ENCODE data around the gene COL18A1. TPM values are rescaled to one million over a fixed set of nuclear protein-coding genes. Genes with fewer than 3 reads are reported as not detected.

Gene COL18A1
- total RNA-seq, 4 donors from 2014 or later: 97.7 to 173 (median 110) TPM

- no peaks in the 10 kb centered on the region for H3K36me3 ChIP-seq
- peaks cover 12 to 36% (median 30%) of the 10 kb centered on the region in 4 donors for H3K4me1 ChIP-seq
- intact Hi-C loops (cut with DNase I): no loop called here
- WGBS: 94% methylated on average over 15 of the region's 17 CpGs
- no peak for DNase-seq (ENCODE audit: extremely low spot score)
- peaks cover 0 to 9% (median 3%) of the 10 kb centered on the region in 4 donors for H3K9me3 ChIP-seq
- peaks cover 0 to 11% (median 0%) of the 10 kb centered on the region in 4 donors for H3K27me3 ChIP-seq
- no peak overlapping the region for H3K27ac ChIP-seq (replicated peaks in 1 of 4)
- H3K4me3 ChIP-seq: no peak overlapping the region
- TF ChIP-seq POLR2AphosphoS5 (IDR thresholded peaks at IDR 0.05) (no peak), POLR2A (IDR thresholded peaks at IDR 0.05; ENCODE audit: low read depth) (no peak), CTCF (IDR thresholded peaks at IDR 0.05) (no peak), EP300 (IDR thresholded peaks at IDR 0.05) (no peak)
Measured at GRCh38 chr21:45401916-45402900, 2.8 kb upstream of the COL18A1 start.

GRCh38 chr21:45403133-45403824 is 1.7 kb upstream of the COL18A1 start:
- intact Hi-C loops (cut with DNase I): no loop called here
- TF ChIP-seq POLR2A (IDR thresholded peaks at IDR 0.05; ENCODE audit: low read depth): no peak
- TF ChIP-seq EP300 (IDR thresholded peaks at IDR 0.05): no peak
- TF ChIP-seq CTCF (IDR thresholded peaks at IDR 0.05): no peak
- no peak for TF ChIP-seq POLR2AphosphoS5 (IDR thresholded peaks at IDR 0.05)
- 85% methylated on average over 7 of the region's 7 CpGs for WGBS
- H3K4me1 ChIP-seq: peaks cover 13 to 47% (median 39%) of the 10 kb centered on the region in 4 donors
- H3K27me3 ChIP-seq: peaks cover 0 to 11% (median 0%) of the 10 kb centered on the region in 4 donors
- DNase-seq (ENCODE audit: extremely low spot score): no peak
- peaks cover 0 to 9% (median 3%) of the 10 kb centered on the region in 4 donors for H3K9me3 ChIP-seq
- peak overlapping the region; percentile 71 to 83 (median 78) for H3K27ac ChIP-seq (replicated peaks in 1 of 4)
- no peaks in the 10 kb centered on the region for H3K36me3 ChIP-seq
- H3K4me3 ChIP-seq: no peak overlapping the region

- peaks cover 0 to 11% (median 0%) of the 10 kb centered on the region in 4 donors for H3K27me3 ChIP-seq
- 29% methylated on average over 25 of the region's 39 CpGs for WGBS
- H3K4me3 ChIP-seq: peak overlapping the region; percentile 66 to 81 (median 66)
- H3K27ac ChIP-seq (replicated peaks in 1 of 4): peak overlapping the region; percentile 71 to 83 (median 78)
- H3K9me3 ChIP-seq: peaks cover 0 to 9% (median 3%) of the 10 kb centered on the region in 4 donors
- H3K4me1 ChIP-seq: peaks cover 21 to 54% (median 47%) of the 10 kb centered on the region in 4 donors
- DNase-seq (ENCODE audit: extremely low spot score): peak; percentile 94
- intact Hi-C loops (cut with DNase I): no loop called here
- TF ChIP-seq POLR2A (IDR thresholded peaks at IDR 0.05; ENCODE audit: low read depth) (no peak), POLR2AphosphoS5 (IDR thresholded peaks at IDR 0.05) (peak; percentile 33 to 52)
- H3K36me3 ChIP-seq: no peaks in the 10 kb centered on the region
Measured at GRCh38 chr21:45403825-45404729, 888 bp upstream of the COL18A1 start.

GRCh38 chr21:45405271-45405818 is 380 bp downstream of the COL18A1 start:
- Histone ChIP-seq H3K27ac (replicated peaks in 1 of 4) (peak overlapping the region; percentile 76 to 89 (median 84)), H3K27me3 (peaks cover 0 to 11% (median 0%) of the 10 kb centered on the region in 4 donors), H3K9me3 (peaks cover 0 to 9% (median 3%) of the 10 kb centered on the region in 4 donors), H3K36me3 (no peaks in the 10 kb centered on the region), H3K4me3 (peak overlapping the region; percentile 66 to 81 (median 66)), H3K4me1 (peaks cover 34 to 67% (median 60%) of the 10 kb centered on the region in 4 donors)
- TF ChIP-seq EP300 (IDR thresholded peaks at IDR 0.05) (no peak), POLR2A (IDR thresholded peaks at IDR 0.05; ENCODE audit: low read depth) (no peak), POLR2AphosphoS5 (IDR thresholded peaks at IDR 0.05) (peak; percentile 41 to 47)
- no CpG with 5 or more reads among the region's 86 CpGs for WGBS
- intact Hi-C loops (cut with DNase I): no loop called here
- no peak for DNase-seq (ENCODE audit: extremely low spot score)
